HepG2 (cell line): ENCODE measurements around the gene PSMC5. TPM values are rescaled to one million over a fixed set of nuclear protein-coding genes. Genes with fewer than 3 reads are reported as not detected.
A peak's percentile ranks its signal among the peaks of the same experiment; 100 is the strongest.

Source experiments
- HNRNPLL ChIP-seq: fragments of 200-400 bp; formaldehyde crosslinking; IDR thresholded peaks from 2 replicates; pipeline ENCODE4 v1.6.1; 2017; ENCODE audit warnings: mild to moderate bottlenecking, low read depth, low read length; ENCODE audit not compliant: poor library complexity, severe bottlenecking
- HOXA9 ChIP-seq: sonication (generic); formaldehyde crosslinking; IDR thresholded peaks from 2 replicates; pipeline ENCODE4 v1.8.1; 2022; ENCODE audit warnings: missing genetic modification reagents, mild to moderate bottlenecking, moderate library complexity, borderline replicate concordance
- NR2C2 ChIP-seq: sonication (generic); formaldehyde crosslinking; IDR thresholded peaks from 2 replicates; pipeline ENCODE4 v1.4.0; 2020; ENCODE audit warnings: missing genetic modification reagents, mild to moderate bottlenecking, moderate library complexity, borderline replicate concordance
- RAD21 ChIP-seq: fragments of 450-650 bp; formaldehyde crosslinking; IDR thresholded peaks from 2 replicates; pipeline ENCODE4 v1.5.0; 2020; ENCODE audit warnings: mild to moderate bottlenecking
- REST ChIP-seq, 2 experiments: IDR thresholded peaks; 2 replicates each; pipeline ENCODE4 v1.6.1; 2011 to 2012; ENCODE audit warnings: low read length in 2 of 2, borderline replicate concordance in 1 of 2, low read depth in 1 of 2, mild to moderate bottlenecking in 1 of 2, moderate library complexity in 1 of 2
- SATB2 ChIP-seq: sonication (generic); formaldehyde crosslinking; IDR thresholded peaks from 2 replicates; pipeline ENCODE4 v1.5.0; 2020; ENCODE audit warnings: missing genetic modification reagents
- TAF1 ChIP-seq: sonication (generic); formaldehyde crosslinking; IDR thresholded peaks from 2 replicates; pipeline ENCODE4 v1.4.0; 2020; ENCODE audit warnings: missing genetic modification reagents
- ZMYM2 ChIP-seq: sonication (generic); formaldehyde crosslinking; IDR thresholded peaks from 2 replicates; pipeline ENCODE4 v1.8.0; 2022; ENCODE audit warnings: mild to moderate bottlenecking, missing genetic modification reagents
- ZNF160 ChIP-seq: sonication (generic); formaldehyde crosslinking; IDR thresholded peaks from 2 replicates; pipeline ENCODE4 v1.8.0; 2022; ENCODE audit warnings: mild to moderate bottlenecking, inconsistent platforms, missing genetic modification reagents
- polyA plus RNA-seq, 8 experiments: library from polyadenylated mRNA; depleted of rRNA in 3 of 8; stranded (reverse) in 7 of 8; unstranded in 1 of 8; fragments of >200 nt; fragmentation: Illumina TruSeq in 4 of 8; extraction: Trizol in 4 of 8; gene quantifications; 2 replicates each; pipeline versions ENCODE4 v1.2.1 to v1.2.3, GENCODE V29; 2011 to 2016; ENCODE audit warnings: low read depth in 4 of 8, missing spikeins in 1 of 8, mixed read lengths in 1 of 8; ENCODE audit not compliant: insufficient read depth in 1 of 8
- total RNA-seq, 5 experiments: library from RNA; depleted of rRNA; stranded (reverse); fragments of >200 nt; fragmentation: Illumina TruSeq; extraction: Trizol; gene quantifications; 2 replicates each; pipeline ENCODE4 v1.2.3, GENCODE V29; 2016; ENCODE audit warnings: low read depth in 1 of 5
- TF ChIP-seq, protein P1 (sequence below): sonication (generic); formaldehyde crosslinking; IDR thresholded peaks from 2 replicates; pipeline ENCODE4 v1.5.0; 2020; ENCODE audit warnings: mild to moderate bottlenecking, missing genetic modification reagents, borderline replicate concordance
- TF ChIP-seq, protein P2 (sequence below): sonication (generic); formaldehyde crosslinking; IDR thresholded peaks from 2 replicates; pipeline ENCODE4 v1.4.0; 2020; ENCODE audit warnings: mild to moderate bottlenecking, missing genetic modification reagents

PSMC5 gene
- total and polyA plus RNA-seq, 2 of the 13 experiments (the other 11 are each of a cell fraction or from before 2014, with no cell fraction given) = 35.3 to 128 TPM

DNA sequence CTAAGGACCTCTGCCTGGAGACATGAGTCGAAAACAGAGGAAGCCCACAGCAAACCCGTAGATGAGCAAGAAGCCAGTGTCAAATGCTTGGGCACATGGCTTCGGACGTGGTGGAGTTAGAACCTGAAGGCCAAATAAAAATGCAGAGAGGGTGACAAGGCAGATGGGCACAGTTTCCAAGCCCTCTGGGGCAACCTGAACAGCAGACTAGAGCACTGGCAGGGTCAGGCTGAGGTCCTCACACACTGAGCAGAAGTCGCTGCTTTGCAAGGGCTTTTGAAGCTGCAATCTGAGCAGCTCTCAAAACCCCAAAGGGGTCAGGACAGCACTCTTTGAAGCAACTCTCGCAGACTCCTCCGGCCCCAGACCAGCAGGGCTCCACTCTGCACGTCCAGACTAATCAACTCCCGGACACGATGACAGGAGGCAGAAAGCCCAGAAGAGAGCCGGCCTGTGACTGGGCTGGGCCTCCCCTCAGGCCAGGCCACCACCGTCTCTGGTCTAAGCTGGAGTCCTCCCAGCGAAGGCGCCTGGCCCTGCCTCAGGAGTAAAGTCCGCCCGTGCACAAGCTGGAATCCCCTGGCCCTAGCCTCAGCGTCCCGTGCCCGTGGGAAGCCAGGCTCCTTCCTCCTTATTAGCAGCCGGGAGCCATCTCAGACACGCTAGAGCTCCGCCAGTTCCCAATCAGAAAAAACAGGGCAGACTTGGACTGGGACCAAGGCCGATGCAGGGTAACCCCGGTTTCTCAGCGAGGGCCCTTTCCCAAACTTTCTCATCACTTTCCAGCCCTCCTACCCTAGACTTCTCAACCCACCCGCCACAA lies 14.3 kb downstream of the PSMC5 start (continued):
- TF ChIP-seq HNRNPLL (peak; percentile 20), NR2C2 (CRISPR knock-in tag) (peak; percentile 21; the same call in 1 of the 2 replicates), TAF1 (CRISPR knock-in tag) (peak; percentile 54), REST (IDR thresholded peaks at IDR 0.05; ENCODE audit: borderline replicate concordance in 1 of 2, low read depth in 1 of 2, low read length in 2 of 2) (0 out of 4 replicates have a peak, but pooled peaks of 1 of the 2 experiments have one; percentile 1), SATB2 (0 out of 2 replicates have a peak, but pooled peaks have one; percentile 30), ZMYM2 (CRISPR knock-in tag) (0 out of 2 replicates have a peak, but pooled peaks have one; percentile 41), RAD21 (CRISPR knock-in tag) (peak; percentile 13; the same call in 1 of the 2 replicates), ZNF160 (0 out of 2 replicates have a peak, but pooled peaks have one; percentile 8), HOXA9 (CRISPR knock-in tag) (no peak)
- TF ChIP-seq, protein P1, sequence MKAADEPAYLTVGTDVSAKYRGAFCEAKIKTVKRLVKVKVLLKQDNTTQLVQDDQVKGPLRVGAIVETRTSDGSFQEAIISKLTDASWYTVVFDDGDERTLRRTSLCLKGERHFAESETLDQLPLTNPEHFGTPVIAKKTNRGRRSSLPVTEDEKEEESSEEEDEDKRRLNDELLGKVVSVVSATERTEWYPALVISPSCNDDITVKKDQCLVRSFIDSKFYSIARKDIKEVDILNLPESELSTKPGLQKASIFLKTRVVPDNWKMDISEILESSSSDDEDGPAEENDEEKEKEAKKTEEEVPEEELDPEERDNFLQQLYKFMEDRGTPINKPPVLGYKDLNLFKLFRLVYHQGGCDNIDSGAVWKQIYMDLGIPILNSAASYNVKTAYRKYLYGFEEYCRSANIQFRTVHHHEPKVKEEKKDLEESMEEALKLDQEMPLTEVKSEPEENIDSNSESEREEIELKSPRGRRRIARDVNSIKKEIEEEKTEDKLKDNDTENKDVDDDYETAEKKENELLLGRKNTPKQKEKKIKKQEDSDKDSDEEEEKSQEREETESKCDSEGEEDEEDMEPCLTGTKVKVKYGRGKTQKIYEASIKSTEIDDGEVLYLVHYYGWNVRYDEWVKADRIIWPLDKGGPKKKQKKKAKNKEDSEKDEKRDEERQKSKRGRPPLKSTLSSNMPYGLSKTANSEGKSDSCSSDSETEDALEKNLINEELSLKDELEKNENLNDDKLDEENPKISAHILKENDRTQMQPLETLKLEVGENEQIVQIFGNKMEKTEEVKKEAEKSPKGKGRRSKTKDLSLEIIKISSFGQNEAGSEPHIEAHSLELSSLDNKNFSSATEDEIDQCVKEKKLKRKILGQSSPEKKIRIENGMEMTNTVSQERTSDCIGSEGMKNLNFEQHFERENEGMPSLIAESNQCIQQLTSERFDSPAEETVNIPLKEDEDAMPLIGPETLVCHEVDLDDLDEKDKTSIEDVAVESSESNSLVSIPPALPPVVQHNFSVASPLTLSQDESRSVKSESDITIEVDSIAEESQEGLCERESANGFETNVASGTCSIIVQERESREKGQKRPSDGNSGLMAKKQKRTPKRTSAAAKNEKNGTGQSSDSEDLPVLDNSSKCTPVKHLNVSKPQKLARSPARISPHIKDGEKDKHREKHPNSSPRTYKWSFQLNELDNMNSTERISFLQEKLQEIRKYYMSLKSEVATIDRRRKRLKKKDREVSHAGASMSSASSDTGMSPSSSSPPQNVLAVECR = peak; percentile 78
- TF ChIP-seq, protein P2, sequence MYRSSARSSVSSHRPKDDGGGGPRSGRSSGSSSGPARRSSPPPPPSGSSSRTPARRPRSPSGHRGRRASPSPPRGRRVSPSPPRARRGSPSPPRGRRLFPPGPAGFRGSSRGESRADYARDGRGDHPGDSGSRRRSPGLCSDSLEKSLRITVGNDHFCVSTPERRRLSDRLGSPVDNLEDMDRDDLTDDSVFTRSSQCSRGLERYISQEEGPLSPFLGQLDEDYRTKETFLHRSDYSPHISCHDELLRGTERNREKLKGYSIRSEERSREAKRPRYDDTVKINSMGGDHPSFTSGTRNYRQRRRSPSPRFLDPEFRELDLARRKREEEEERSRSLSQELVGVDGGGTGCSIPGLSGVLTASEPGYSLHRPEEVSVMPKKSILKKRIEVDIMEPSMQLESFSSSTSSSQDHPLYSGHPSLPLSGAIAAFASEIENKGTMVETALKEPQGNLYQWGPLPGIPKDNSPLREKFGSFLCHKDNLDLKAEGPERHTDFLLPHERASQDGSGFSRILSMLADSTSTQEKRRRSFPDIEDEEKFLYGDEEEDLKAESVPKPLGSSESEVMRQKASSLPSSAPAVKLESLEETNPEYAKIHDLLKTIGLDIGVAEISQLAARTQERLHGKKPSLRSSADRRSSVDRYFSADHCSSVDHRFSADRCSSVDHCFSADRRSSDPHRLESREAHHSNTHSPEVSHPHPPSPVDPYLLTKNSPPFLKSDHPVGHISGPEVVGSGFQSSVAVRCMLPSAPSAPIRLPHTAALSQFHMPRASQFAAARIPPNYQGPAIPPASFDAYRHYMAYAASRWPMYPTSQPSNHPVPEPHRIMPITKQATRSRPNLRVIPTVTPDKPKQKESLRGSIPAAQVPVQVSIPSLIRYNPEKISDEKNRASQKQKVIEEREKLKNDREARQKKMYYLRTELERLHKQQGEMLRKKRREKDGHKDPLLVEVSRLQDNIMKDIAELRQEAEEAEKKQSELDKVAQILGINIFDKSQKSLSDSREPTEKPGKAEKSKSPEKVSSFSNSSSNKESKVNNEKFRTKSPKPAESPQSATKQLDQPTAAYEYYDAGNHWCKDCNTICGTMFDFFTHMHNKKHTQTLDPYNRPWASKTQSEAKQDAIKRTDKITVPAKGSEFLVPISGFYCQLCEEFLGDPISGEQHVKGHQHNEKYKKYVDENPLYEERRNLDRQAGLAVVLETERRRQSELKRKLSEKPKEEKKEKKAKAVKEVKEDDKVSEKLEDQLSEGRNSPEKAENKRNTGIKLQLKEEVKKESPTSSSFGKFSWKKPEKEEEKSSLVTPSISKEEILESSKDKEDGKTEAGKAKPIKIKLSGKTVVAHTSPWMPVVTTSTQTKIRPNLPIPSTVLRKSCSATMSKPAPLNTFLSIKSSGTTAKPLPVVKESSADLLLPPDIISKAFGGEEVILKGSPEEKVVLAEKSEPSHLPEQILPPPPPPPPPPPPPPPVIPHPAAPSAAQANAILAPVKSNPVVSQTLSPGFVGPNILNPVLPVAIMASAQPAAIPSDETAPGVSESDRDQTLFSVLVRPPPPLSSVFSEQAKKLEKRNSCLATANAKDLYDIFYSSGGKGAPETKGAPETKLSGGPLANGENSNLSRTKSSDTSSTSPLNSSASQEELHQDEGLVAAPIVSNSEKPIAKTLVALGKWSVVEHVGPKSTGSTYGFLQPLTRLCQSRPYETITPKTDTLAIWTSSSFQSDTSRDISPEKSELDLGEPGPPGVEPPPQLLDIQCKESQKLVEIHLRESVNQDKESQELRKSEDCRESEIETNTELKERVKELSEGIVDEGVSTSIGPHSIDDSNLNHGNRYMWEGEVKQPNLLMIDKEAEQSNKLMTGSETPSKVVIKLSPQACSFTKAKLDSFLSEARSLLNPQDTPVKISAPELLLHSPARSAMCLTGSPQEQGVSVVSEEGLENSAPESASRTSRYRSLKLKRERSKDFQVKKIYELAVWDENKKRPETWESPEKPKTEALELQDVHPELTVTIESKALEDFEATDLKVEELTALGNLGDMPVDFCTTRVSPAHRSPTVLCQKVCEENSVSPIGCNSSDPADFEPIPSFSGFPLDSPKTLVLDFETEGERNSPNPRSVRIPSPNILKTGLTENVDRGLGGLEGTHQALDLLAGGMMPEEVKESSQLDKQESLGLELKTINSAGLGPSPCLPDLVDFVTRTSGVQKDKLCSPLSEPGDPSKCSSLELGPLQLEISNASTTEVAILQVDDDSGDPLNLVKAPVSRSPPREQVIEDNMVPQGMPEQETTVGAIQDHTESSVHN = no peak
